Muscle layer of colon (tissue), 2 donors: ENCODE measurements around the gene RPLP1.
"Not testable (repeated sequence)": the region's sequence is repeated elsewhere in the genome, so short reads cannot be mapped to it uniquely, and the experiment has no call there.

Source experiments
- H3K27ac ChIP-seq: one replicate; pipeline ENCODE4 v1.7.0; 2013; ENCODE audit warnings: low read depth, mild to moderate bottlenecking, low read length, moderate library complexity
- H3K27me3 ChIP-seq, 2 donors: one replicate each; pipeline ENCODE4 v1.7.0; 2013; ENCODE audit warnings: low read length in 2 of 2, mild to moderate bottlenecking in 2 of 2; ENCODE audit not compliant: insufficient read depth in 2 of 2, control insufficient read depth in 1 of 2
- H3K36me3 ChIP-seq: one replicate; pipeline ENCODE4 v1.7.0; 2013; ENCODE audit warnings: mild to moderate bottlenecking, low read length; ENCODE audit not compliant: insufficient read depth
- H3K4me1 ChIP-seq: one replicate; pipeline ENCODE4 v1.7.0; 2013; ENCODE audit warnings: mild to moderate bottlenecking, low read length; ENCODE audit not compliant: insufficient read depth
- H3K4me3 ChIP-seq, 2 donors: one replicate each; pipeline ENCODE4 v1.7.0; 2013; ENCODE audit warnings: low read length in 2 of 2, low read depth in 1 of 2, mild to moderate bottlenecking in 1 of 2, moderate library complexity in 1 of 2
- H3K9ac ChIP-seq: one replicate; pipeline ENCODE4 v1.7.0; 2013; ENCODE audit warnings: low read length
- H3K9me3 ChIP-seq: one replicate; pipeline ENCODE4 v1.7.0; 2013; ENCODE audit warnings: mild to moderate bottlenecking, low read length
- donor health status: abdominal sarcoma.
- donor health status: Adenocarcinoma of cecum.

The RPLP1 gene

GRCh38 chr15:69443032-69443611 is 9.5 kb upstream of the RPLP1 start:
- no peaks in the 10 kb centered on the region for H3K9me3 ChIP-seq
- no peaks in the 10 kb centered on the region for H3K27me3 ChIP-seq
- no peak overlapping the region for H3K27ac ChIP-seq
- H3K4me3 ChIP-seq, result no peak overlapping the region
- H3K36me3 ChIP-seq, result no peaks in the 10 kb centered on the region
- no peaks in the 10 kb centered on the region for H3K4me1 ChIP-seq
- H3K9ac ChIP-seq, result no peak overlapping the region

DNA sequence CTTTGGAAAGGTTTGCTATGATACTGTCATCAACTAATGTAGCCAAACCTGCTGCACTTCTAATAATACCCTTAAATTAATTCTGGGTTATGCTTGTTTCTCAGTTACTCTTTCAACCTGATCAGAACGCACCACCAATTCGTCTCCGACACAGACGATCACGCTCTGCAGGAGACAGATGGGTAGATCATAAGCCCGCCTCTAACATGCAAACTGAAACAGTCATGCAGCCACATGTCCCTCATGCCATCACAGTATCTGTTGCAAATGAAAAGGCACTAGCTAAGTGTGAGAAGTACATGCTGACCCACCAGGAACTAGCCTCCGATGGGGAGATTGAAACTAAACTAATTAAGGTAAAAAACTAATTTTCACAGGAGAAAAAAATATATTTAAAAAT is 7.9 kb upstream of the RPLP1 start:
- Histone ChIP-seq H3K9me3 (no peaks in the 10 kb centered on the region), H3K27me3 (no peaks in the 10 kb centered on the region), H3K4me3 (no peak overlapping the region), H3K9ac (no peak overlapping the region), H3K4me1 (no peaks in the 10 kb centered on the region), H3K36me3 (no peaks in the 10 kb centered on the region), H3K27ac (no peak overlapping the region)

GRCh38 chr15:69446953-69447352 is 5.7 kb upstream of the RPLP1 start:
- no peaks in the 10 kb centered on the region for H3K9me3 ChIP-seq
- H3K9ac ChIP-seq, result no peak overlapping the region
- H3K4me3 ChIP-seq, result no peak overlapping the region
- H3K4me1 ChIP-seq, result peaks cover 2% of the 10 kb centered on the region
- no peaks in the 10 kb centered on the region for H3K36me3 ChIP-seq
- no peak overlapping the region for H3K27ac ChIP-seq
- no peaks in the 10 kb centered on the region for H3K27me3 ChIP-seq

DNA sequence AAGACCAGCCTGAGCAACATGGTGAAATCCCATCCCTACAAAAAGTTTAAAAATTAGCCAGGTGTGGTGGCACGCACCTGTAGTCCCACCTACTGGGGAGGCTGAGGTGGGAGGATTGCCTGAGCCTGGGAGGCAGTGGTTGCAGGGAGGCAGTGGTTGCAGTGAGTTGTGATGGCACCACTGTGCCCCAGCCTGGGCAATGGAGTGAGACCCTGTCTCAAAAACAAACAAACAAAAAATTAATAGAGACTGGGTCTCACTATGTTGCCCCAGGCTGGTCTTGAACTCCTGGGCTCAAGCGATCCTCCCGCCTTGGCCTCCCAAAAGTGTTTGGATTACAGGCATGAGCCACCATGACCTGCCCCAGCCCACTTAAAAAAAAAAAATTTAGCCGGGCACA is 2.4 kb upstream of the RPLP1 start:
- not testable (repeated sequence) for H3K9me3 ChIP-seq, H3K9ac ChIP-seq, H3K27me3 ChIP-seq, H3K36me3 ChIP-seq, H3K4me3 ChIP-seq, H3K27ac ChIP-seq
- H3K4me1 ChIP-seq, result peaks cover 17% of the 10 kb centered on the region

- no peaks in the 10 kb centered on the region for H3K27me3 ChIP-seq
- H3K36me3 ChIP-seq, result peaks cover 11% of the 10 kb centered on the region
- H3K9ac ChIP-seq, result no peak overlapping the region
- H3K4me1 ChIP-seq, result peaks cover 25% of the 10 kb centered on the region
- no peak overlapping the region for H3K4me3 ChIP-seq
- no peak overlapping the region for H3K27ac ChIP-seq
- H3K9me3 ChIP-seq, result no peaks in the 10 kb centered on the region
Observed at GRCh38 chr15:69450968-69451695, 1.5 kb upstream of the RPLP1 start.

DNA sequence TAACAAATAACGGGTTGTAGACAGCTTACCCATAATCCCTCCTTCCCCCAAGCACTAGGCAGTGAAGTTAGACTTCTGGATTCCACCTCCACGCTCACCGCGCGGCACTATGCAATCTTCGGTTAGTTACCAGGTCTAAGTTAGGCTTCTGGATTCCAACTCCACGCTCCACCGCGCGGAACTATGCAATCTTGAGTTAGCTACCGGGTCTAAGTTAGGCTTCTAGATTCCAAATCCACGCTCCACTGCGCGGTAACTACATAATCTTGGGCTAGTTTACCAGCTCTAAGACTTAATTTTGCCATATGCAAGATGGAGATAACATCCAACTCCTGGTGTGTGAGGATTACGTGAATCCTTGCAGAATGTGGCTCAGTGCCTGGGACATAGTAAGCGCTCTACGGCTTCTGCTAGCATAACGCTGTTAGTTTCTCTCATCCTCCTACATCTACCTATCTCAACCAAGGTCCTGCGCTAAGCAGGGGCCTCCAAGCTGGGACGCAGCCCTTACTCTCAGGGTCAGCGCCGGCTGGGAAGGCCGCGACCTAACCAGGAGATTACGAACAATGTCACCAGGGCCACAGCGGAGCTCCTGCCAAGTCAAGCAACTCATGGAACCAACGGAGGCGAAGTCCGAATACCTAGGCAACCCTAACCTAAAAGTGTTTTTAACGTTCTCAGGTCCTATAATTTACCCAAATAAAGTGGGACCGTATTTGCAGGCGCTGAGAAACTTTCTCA is 497 bp upstream of the RPLP1 start:
- Histone ChIP-seq H3K27ac (peak overlapping the region; percentile 67), H3K9ac (peak overlapping the region; percentile 57), H3K36me3 (peaks cover 19% of the 10 kb centered on the region), H3K4me3 (peak overlapping the region; percentile 77 to 89), H3K4me1 (peaks cover 25% of the 10 kb centered on the region), H3K9me3 (no peaks in the 10 kb centered on the region), H3K27me3 (no peaks in the 10 kb centered on the region)

DNA sequence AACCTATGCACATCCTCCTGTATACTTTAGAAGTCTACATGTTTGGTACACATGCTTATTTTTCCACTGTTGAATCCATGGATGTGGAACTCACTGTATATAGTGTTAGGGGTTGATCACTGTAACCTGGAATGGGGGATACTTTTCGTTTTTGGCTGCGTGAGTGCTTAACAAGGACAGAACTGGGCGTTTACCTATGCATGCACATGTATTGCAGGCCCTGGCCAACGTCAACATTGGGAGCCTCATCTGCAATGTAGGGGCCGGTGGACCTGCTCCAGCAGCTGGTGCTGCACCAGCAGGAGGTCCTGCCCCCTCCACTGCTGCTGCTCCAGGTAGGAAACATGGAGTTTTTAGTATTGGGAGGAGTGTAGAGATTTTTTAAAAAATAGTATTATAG is 2.3 kb downstream of the RPLP1 start:
- H3K9ac ChIP-seq, result no peak overlapping the region
- peaks cover 24% of the 10 kb centered on the region for H3K36me3 ChIP-seq
- peaks cover 25% of the 10 kb centered on the region for H3K4me1 ChIP-seq
- no peaks in the 10 kb centered on the region for H3K9me3 ChIP-seq
- H3K4me3 ChIP-seq, result no peak overlapping the region
- H3K27ac ChIP-seq, result no peak overlapping the region
- H3K27me3 ChIP-seq, result no peaks in the 10 kb centered on the region

DNA sequence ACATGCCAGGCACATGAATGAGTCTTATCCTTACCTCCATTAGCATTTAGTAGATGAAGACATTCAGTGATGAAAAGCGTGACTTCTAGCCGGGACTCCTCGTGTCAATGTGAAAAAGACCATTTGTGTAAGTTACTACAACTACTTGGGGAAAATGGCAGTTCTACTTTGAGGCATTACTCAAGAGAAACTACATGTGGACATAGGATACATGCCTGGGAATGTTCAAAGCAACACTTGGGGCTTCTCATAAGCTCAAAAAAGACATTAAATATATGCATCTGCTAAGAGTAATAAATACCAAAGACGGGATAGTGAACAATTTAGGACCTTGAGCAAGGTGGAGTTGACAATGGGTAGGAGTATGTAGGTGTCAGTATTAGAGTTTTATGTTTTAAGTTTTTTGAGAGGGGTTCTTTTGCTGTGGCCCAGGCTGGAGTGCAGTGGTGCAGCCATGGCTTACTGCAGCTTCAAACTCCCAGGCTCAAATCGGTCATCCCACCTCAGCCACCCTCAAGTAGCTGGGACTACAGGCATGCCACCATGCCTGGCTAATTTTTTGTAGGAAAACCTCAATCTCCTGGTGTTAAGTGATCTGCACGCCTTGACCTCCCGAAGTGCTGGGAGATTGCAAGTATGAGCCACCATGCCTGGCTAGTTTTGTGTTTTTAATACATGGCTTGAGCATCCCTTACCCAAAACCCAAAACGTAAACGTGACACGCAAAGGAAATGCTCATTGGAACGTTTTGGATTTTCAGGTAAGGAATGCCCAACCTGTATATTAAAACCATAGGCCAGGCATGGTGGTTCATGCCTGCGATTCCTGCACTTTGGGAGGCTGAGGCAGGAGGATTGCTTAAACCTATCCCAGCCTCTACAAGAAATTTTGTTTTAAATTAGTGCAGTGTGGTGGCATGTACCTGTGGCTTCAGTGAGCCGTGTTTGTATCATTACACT is 3.9 kb downstream of the RPLP1 start:
- Histone ChIP-seq H3K27ac (no peak overlapping the region), H3K4me1 (peaks cover 35% of the 10 kb centered on the region), H3K9me3 (no peaks in the 10 kb centered on the region), H3K36me3 (peaks cover 24% of the 10 kb centered on the region), H3K27me3 (no peaks in the 10 kb centered on the region), H3K9ac (no peak overlapping the region), H3K4me3 (no peak overlapping the region)

DNA sequence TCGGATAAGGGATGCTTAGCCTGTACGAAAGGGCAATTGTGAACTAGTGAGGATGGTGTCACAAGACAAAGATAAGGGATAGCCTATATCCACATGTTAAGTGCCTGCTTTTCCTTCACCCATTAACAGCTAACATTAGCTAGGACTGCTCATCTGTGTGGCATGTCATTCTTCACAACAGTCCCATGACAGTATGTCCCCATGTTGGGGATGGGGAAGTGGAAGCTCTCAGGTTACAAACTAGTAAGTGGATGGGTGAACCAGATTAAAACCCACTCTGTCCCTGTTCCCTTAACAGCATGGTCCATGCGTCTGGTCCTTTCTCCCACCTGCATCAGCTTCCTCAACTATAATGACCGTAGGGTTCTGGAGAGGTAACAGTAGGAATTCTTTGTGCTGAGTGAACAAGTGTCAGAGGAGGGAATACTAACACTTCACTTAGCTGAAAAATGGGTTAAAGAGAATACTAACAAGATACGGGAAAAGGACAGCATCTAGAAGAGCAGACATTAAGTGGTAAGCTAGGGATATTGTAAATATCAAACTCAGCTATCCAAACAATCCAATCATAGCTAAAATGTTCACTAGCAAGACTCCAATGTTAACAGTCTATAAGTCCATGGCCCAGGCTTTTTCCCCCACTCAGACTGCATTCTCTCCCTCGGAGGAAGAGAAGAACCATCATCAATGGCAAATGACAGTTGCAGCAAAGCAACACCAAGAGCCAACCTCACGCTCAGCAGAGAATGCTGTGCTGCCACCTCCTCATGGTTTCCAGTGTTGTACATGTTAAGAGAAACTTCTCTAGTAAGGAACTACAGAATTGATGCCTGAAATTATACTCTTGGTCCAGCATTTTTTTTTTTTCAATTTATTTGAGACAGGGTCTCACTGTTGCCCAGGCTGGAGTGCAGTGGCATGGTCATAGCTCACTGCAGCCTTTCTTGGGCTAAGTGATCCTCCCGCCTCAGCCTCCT is 5.0 kb downstream of the RPLP1 start:
- H3K9ac ChIP-seq, result no peak overlapping the region
- H3K4me1 ChIP-seq, result peaks cover 38% of the 10 kb centered on the region
- H3K4me3 ChIP-seq, result no peak overlapping the region
- H3K9me3 ChIP-seq, result no peaks in the 10 kb centered on the region
- no peak overlapping the region for H3K27ac ChIP-seq
- H3K36me3 ChIP-seq, result peaks cover 24% of the 10 kb centered on the region
- H3K27me3 ChIP-seq, result no peaks in the 10 kb centered on the region

DNA sequence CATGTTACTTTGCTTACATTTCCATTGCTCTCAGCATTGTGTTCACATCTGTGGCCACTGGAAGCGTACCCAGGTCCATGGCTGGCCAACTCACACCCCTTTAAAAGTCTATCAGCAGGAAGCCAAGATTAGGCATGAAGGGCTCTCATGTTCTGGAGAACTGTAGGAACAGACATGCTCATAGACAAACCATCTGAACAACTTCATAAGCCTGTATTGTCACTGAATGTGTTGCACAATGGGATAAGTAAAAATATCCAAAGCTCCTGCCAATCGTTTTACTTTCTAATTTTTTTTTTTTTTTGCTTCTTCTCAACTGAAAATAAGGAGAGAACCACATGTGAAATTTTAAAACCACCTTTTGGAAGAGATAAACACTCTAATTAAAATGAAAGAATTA is 6.4 kb downstream of the RPLP1 start:
- H3K9ac ChIP-seq, result no peak overlapping the region
- peaks cover 24% of the 10 kb centered on the region for H3K36me3 ChIP-seq
- no peaks in the 10 kb centered on the region for H3K9me3 ChIP-seq
- peaks cover 46% of the 10 kb centered on the region for H3K4me1 ChIP-seq
- no peaks in the 10 kb centered on the region for H3K27me3 ChIP-seq
- no peak overlapping the region for H3K27ac ChIP-seq
- H3K4me3 ChIP-seq, result no peak overlapping the region
